ENCODE results near the gene PILRA. TPM values are rescaled to one million over a fixed set of nuclear protein-coding genes. Genes with fewer than 3 reads are reported as not detected.
A peak's percentile ranks its signal among the peaks of the same experiment; 100 is the strongest.

The PILRA gene
- total RNA-seq, 1 donor from 2014 or later: 5.3 TPM

DNA sequence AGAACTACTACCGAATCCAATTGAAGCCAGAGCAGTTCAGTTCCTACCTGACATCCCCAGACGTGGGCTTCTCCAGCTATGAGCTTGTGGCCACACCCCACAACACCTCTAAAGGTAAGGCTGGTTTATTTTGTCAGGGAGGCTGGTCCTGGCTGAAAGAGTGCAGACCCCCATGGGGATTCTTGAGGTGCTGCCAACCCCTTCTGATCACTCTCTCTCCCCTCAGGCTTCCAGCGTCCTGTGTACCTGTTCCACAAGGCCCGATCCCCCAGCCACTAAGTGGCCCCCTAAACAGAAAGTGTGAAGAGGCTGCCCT is 59.9 kb downstream of the PILRA start:
- peak overlapping the region; percentile 59 for H3K27ac Mint-ChIP-seq
- peaks cover 30% of the 10 kb centered on the region for H3K4me1 Mint-ChIP-seq (ENCODE audit: low read depth)
- H3K36me3 Mint-ChIP-seq (ENCODE audit: insufficient read depth): peaks cover 10% of the 10 kb centered on the region
- H3K9me3 Mint-ChIP-seq (ENCODE audit: low read depth): no peaks in the 10 kb centered on the region
- no peak overlapping the region for H3K4me3 Mint-ChIP-seq (ENCODE audit: low read depth)
- H3K27me3 Mint-ChIP-seq: no peaks in the 10 kb centered on the region
- DNase-seq (ENCODE audit: low spot score, unreplicated experiment): no peak
- TF ChIP-seq, protein P1, sequence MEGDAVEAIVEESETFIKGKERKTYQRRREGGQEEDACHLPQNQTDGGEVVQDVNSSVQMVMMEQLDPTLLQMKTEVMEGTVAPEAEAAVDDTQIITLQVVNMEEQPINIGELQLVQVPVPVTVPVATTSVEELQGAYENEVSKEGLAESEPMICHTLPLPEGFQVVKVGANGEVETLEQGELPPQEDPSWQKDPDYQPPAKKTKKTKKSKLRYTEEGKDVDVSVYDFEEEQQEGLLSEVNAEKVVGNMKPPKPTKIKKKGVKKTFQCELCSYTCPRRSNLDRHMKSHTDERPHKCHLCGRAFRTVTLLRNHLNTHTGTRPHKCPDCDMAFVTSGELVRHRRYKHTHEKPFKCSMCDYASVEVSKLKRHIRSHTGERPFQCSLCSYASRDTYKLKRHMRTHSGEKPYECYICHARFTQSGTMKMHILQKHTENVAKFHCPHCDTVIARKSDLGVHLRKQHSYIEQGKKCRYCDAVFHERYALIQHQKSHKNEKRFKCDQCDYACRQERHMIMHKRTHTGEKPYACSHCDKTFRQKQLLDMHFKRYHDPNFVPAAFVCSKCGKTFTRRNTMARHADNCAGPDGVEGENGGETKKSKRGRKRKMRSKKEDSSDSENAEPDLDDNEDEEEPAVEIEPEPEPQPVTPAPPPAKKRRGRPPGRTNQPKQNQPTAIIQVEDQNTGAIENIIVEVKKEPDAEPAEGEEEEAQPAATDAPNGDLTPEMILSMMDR (IDR thresholded peaks at IDR 0.05; ENCODE audit: unreplicated experiment): no peak

DNA sequence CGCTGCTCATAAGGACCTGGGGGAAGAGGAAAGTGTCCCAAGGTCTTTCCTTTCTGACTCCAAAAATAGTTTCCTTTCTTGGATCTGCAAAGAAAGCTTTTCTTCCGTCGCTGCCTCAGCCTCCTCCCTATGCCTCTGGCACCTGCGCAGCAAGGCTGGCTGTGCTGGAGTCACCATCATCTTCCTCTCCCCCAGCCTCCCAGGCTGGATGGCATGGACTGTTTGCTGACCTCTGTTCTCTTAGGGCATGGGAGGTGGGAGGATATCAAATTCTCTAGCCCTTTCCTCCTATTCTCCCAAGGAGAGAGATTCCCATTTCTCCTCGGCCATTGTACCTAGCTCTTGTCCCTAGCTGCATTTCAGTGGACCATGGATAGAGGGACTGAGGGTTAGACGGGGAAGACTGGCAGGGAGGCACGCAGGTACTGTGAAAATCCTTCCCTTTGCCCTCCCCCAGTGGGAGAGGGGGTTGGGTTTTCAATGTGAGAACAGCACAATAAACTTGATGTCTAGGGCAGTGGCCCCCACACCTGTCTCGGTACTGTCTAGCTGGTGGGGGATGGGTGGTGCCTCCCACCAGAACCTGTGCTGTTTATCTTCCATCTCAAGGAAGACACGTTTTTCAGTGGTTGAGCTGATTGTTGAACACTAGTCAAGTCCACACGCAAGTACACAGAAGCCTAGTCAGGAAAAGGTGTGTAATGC is 60.5 kb downstream of the PILRA start:
- Mint-ChIP-seq H3K27ac (no peak overlapping the region), H3K4me1 (ENCODE audit: low read depth) (peaks cover 31% of the 10 kb centered on the region), H3K4me3 (ENCODE audit: low read depth) (peak overlapping the region; percentile 80), H3K9me3 (ENCODE audit: low read depth) (no peaks in the 10 kb centered on the region), H3K36me3 (ENCODE audit: insufficient read depth) (peaks cover 10% of the 10 kb centered on the region), H3K27me3 (no peaks in the 10 kb centered on the region)
- no peak for DNase-seq (ENCODE audit: low spot score, unreplicated experiment)
- TF ChIP-seq, protein P1 (IDR thresholded peaks at IDR 0.05; ENCODE audit: unreplicated experiment): no peak

DNA sequence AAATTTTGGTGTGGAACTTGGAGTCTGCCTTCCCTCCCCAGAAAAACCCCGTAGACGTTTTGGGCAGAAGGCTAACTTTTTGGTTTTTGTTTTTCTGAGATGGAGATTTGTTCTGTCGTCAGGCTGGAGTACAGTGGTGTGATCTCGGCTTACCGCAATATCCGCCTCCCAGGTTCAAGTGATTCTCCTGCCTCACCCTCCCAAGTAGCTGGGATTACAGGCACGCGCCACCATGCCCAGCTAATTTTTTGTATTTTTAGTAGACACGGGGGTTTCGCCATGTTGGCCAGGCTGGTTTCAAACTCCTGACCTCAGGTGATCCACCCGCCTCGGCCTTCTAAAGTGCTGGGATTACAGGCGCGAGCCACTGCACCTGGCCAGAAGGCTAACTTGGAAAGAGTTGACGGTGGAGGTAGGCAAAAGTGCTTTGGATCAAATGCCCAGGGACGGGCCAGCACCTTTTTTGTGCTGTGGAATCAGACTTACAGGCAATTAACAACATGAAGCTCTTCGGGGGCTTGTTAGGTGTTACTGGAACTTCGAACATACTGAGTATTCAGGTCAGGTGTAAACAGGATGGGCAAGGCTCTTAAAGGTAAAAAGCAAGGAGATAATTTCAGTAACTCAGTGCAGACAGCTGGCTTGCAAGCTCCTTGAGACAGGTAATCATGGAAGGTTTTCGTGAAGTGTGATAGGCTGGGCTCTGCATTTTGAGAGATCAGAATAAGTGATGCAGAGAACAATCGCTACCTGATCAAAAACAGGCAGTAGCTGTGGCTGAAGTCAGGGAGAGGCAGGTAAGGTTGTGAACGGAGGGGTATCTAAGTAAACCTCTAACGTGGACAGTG is 61.2 kb downstream of the PILRA start:
- Mint-ChIP-seq H3K27ac (peak overlapping the region; percentile 91), H3K27me3 (no peaks in the 10 kb centered on the region), H3K9me3 (ENCODE audit: low read depth) (no peaks in the 10 kb centered on the region), H3K36me3 (ENCODE audit: insufficient read depth) (peaks cover 10% of the 10 kb centered on the region), H3K4me3 (ENCODE audit: low read depth) (peak overlapping the region; percentile 80), H3K4me1 (ENCODE audit: low read depth) (peaks cover 31% of the 10 kb centered on the region)
- TF ChIP-seq, protein P1 (IDR thresholded peaks at IDR 0.05; ENCODE audit: unreplicated experiment): no peak
- no peak for DNase-seq (ENCODE audit: low spot score, unreplicated experiment)

DNA sequence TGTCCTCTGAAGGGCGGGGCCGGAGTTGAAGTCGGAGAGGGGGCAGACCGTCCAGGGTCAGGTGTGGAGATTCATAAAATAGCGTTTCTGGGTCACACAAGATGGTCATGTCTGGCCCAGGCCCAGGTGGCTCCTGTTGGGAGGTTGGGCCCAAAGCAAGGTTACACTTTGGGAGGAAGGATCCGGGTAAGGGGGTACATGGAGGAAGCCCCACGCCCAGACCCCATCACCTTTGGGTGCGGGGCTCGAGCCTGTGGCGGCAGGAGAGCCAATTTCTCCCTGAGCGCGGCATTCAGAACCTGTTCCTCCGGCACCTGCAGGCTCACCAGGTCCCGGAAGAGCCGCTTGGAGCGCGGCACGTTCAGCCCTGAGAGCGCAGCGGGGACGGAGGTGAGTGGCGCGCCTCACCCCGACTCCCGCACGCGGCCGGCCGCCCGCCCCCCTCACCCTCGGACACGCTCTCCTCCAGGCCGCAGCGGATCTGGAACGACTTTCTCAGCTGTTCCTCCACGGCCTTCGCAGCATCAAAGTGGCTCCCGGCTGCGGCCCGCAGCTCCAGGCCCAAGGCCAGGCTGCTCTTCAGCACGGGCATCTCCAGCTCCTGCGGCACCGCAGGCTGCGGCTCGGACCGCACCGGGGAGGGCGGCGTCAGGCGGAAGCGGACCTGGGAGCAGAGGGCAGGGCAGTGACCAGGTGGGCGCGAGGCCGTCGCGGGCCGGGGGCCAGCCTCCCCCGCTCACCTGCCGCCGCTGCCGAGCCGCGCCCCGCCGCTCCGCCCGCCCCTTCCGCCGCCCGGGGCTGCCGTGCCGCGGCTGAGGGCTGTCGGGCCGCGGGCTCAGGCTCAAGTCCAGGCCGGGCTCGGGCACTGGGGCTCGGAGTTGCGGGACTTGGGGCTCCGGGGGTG is 62.4 kb downstream of the PILRA start:
- peak; percentile 26 for DNase-seq (ENCODE audit: low spot score, unreplicated experiment)
- H3K4me1 Mint-ChIP-seq (ENCODE audit: low read depth): peaks cover 30% of the 10 kb centered on the region
- H3K36me3 Mint-ChIP-seq (ENCODE audit: insufficient read depth): peaks cover 10% of the 10 kb centered on the region
- TF ChIP-seq, protein P1 (IDR thresholded peaks at IDR 0.05; ENCODE audit: unreplicated experiment): no peak
- H3K27ac Mint-ChIP-seq: peak overlapping the region; percentile 91
- peak overlapping the region; percentile 90 for H3K4me3 Mint-ChIP-seq (ENCODE audit: low read depth)
- H3K27me3 Mint-ChIP-seq: no peaks in the 10 kb centered on the region
- no peaks in the 10 kb centered on the region for H3K9me3 Mint-ChIP-seq (ENCODE audit: low read depth)
